WERI-Rb-1 (cell line): Measurements from ENCODE around the gene BHLHE40.
"Not testable (repeated sequence)": the region's sequence is repeated elsewhere in the genome, so short reads cannot be mapped to it uniquely, and the experiment has no call there.

Experiments
- DNase-seq: peaks from one replicate; pipeline ENCODE4 v3.0.0-alpha.2; 2020
- H3K27ac ChIP-seq: fragments of 250-450 bp; sonication (Bioruptor Pico); 2 replicates; pipeline ENCODE4 v1.5.1; 2020; ENCODE audit warnings: mild to moderate bottlenecking, moderate library complexity
- H3K27me3 ChIP-seq: fragments of 250-450 bp; sonication (Bioruptor Pico); 2 replicates; pipeline ENCODE4 v1.5.1; 2021; ENCODE audit warnings: mild to moderate bottlenecking, low read depth, moderate library complexity; ENCODE audit not compliant: insufficient read depth, severe bottlenecking
- H3K36me3 ChIP-seq: fragments of 250-450 bp; sonication (Bioruptor Pico); 2 replicates; pipeline ENCODE4 v1.5.1; 2020; ENCODE audit warnings: mild to moderate bottlenecking, moderate library complexity
- H3K4me3 ChIP-seq: 2 replicates; pipeline ENCODE4 v1.5.1; 2011; ENCODE audit warnings: low read depth, mild to moderate bottlenecking, control low read depth, low read length
- H3K9me3 ChIP-seq: fragments of 250-450 bp; sonication (Bioruptor Pico); 2 replicates; pipeline ENCODE4 v1.5.1; 2021; ENCODE audit warnings: mild to moderate bottlenecking, moderate library complexity; ENCODE audit not compliant: severe bottlenecking
- TF ChIP-seq, protein P1 (sequence below): IDR thresholded peaks from 2 replicates; pipeline ENCODE4 v1.5.1; 2011; ENCODE audit warnings: low read depth, mild to moderate bottlenecking, control low read depth, inconsistent platforms, low read length

Gene BHLHE40

DNA sequence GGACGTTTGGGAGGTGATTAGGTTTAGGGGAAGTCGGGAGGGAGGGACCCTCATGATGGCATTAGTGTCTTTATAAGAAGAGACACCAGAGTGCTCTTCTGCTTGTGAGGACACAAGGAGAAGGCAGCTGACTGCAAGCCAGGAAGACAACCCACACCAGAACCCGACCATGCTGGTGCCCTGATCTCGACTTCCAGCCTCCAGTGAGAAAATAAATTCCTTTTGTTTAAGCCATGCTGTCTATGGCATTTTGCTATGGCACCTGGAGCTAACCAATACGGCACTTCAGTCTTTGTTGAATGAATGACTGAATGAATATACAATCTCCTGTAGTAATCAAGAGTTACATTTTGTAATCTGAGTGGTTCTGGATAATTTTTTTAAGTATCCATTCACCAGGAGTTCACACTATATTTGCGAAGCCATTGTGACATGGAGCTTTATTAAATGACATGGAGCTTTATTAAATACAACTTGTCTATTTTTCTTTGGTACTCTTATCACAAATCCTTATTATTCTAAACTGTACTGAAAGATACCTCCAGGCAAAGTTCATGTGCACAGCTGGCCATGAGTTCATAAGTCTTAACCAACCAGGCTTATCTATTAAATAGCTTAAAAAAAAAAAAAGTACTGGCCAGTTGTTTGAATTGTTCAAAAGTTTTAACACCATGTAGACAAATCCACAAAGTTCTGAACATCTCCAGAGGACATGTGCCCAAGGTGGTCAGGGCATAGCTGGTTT is 24.8 kb upstream of the BHLHE40 start:
- Histone ChIP-seq H3K9me3 (no peaks in the 10 kb centered on the region), H3K27me3 (no peaks in the 10 kb centered on the region), H3K4me3 (no peak overlapping the region), H3K36me3 (no peaks in the 10 kb centered on the region), H3K27ac (no peak overlapping the region)
- TF ChIP-seq, protein P1, sequence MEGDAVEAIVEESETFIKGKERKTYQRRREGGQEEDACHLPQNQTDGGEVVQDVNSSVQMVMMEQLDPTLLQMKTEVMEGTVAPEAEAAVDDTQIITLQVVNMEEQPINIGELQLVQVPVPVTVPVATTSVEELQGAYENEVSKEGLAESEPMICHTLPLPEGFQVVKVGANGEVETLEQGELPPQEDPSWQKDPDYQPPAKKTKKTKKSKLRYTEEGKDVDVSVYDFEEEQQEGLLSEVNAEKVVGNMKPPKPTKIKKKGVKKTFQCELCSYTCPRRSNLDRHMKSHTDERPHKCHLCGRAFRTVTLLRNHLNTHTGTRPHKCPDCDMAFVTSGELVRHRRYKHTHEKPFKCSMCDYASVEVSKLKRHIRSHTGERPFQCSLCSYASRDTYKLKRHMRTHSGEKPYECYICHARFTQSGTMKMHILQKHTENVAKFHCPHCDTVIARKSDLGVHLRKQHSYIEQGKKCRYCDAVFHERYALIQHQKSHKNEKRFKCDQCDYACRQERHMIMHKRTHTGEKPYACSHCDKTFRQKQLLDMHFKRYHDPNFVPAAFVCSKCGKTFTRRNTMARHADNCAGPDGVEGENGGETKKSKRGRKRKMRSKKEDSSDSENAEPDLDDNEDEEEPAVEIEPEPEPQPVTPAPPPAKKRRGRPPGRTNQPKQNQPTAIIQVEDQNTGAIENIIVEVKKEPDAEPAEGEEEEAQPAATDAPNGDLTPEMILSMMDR, result no peak
- DNase-seq, result no peak

DNA sequence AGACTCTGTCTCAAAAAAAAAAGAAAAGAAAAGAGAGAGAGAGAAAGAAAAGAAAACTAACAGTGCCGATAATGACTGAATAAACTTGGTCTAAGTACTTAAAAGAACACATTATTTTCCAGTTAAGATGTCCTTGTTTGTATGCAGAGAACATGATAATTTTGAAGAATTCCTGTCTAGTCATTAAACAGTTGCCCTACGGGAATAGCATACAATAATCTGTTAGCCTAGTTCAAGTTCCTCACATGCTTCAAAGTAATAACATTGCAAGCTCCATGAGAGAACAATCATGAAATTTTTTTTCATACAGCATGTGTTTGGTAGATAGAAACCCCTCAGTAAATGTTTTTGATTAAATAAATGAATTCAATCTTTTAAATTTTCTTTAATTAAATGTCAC is 23.1 kb upstream of the BHLHE40 start:
- H3K27me3 ChIP-seq, result no peaks in the 10 kb centered on the region
- H3K4me3 ChIP-seq, result no peak overlapping the region
- TF ChIP-seq, protein P1, result no peak
- no peak for DNase-seq
- no peak overlapping the region for H3K27ac ChIP-seq
- no peaks in the 10 kb centered on the region for H3K36me3 ChIP-seq
- H3K9me3 ChIP-seq, result no peaks in the 10 kb centered on the region

DNA sequence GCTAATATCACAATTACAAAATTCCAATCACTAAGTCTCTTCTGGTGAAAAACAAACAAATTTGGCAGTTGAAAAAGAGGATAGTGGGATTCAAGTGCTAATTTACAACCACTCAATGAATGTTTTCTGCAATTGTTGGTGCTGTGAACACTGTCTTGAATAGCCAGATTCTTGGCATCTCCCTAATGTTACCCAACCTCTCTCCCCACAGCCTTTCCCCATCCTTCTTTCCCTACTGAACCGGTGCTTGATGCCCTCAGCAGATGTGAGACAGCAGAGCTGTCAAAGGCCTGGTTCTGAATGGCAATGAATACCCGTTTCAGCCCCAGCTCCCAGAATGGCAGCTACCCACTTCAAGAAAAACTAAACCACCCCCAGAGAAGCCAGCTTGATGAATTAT is 22.5 kb upstream of the BHLHE40 start:
- TF ChIP-seq, protein P1, result no peak
- no peaks in the 10 kb centered on the region for H3K9me3 ChIP-seq

DNA sequence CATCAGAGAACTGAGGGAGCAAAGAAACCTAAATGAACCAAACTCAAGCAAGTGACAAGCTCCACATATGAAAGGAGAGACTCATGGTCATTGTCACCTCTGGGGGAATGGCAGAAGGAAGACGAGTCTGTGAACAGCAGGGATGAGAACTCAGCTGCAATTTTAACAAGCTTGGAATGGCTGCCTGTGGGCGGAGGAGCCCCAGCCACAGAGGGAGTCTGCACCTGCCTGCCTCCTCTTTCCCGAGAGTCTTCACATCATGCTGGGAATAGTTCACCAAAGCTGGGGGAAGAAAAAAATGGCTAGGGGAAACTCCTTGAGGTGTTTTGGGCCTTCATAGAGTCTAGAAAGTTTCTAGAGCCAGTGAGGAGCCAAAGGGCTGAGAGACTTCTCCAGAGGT is 21.3 kb upstream of the BHLHE40 start:
- TF ChIP-seq, protein P1, result no peak
- Histone ChIP-seq H3K36me3 (no peaks in the 10 kb centered on the region), H3K27me3 (no peaks in the 10 kb centered on the region), H3K4me3 (no peak overlapping the region), H3K9me3 (no peaks in the 10 kb centered on the region), H3K27ac (no peak overlapping the region)
- DNase-seq, result no peak

More for the DNA sequence above, 22.5 kb upstream of the BHLHE40 start:
- H3K27ac ChIP-seq, result no peak overlapping the region
- H3K4me3 ChIP-seq, result no peak overlapping the region
- no peaks in the 10 kb centered on the region for H3K36me3 ChIP-seq
- no peaks in the 10 kb centered on the region for H3K27me3 ChIP-seq
- no peak for DNase-seq

DNA sequence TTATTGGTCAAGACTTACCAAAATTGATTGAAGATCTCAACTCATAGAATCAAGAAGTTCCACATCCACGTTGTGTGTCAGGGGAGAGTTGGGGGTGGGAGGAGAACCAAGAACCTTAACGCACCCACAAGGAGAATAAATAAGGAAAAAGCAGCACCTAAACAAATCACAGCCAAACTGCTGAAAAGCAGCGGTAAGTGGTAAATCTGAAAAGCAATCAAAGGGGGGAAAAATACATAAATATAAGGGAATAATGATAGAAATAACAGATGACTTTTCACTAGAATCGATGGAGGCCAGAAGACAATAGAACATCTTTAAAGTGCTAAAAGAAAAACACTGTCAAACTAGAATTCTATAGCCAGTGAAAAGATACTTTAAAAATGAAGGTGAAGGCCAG is 20.1 kb upstream of the BHLHE40 start:
- Histone ChIP-seq H3K27ac (no peak overlapping the region), H3K36me3 (no peaks in the 10 kb centered on the region), H3K9me3 (no peaks in the 10 kb centered on the region), H3K4me3 (no peak overlapping the region), H3K27me3 (no peaks in the 10 kb centered on the region)
- no peak for DNase-seq
- TF ChIP-seq, protein P1, result no peak

DNA sequence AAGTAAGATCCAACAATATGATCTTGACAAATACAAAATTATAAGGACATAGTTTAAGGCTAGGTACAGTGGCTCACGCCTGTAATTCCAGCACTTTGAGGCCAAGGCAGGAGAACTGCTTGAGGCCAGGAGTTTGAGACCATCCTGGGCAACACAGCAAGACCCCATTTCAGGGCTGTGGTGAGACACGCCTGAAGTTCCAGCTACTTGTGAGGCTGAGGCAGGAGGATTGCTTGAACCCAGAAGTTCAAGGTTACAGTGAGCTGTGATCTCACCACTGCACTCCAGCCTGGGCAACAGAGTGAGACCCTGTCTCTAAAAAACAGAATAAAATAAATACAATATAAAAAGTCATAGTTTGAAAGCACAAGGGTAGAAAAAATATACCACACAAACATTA is 17.4 kb upstream of the BHLHE40 start:
- DNase-seq, H3K27me3 ChIP-seq, H3K9me3 ChIP-seq, H3K4me3 ChIP-seq, H3K36me3 ChIP-seq, H3K27ac ChIP-seq: not testable (repeated sequence)
